Liver (tissue), 9 donors: Measurements from ENCODE around the gene GSTA1. TPM values are rescaled to one million over a fixed set of nuclear protein-coding genes. Genes with fewer than 3 reads are reported as not detected.
"Not testable (repeated sequence)": the region's sequence is repeated elsewhere in the genome, so short reads cannot be mapped to it uniquely, and the experiment has no call there.

Experiments used
- DNase-seq: peaks from one replicate; pipeline ENCODE4 v3.0.0-alpha.2; 2017; ENCODE audit warnings: low spot score
- H3K27ac ChIP-seq, 2 donors: one replicate each; pipeline ENCODE4 v1.7.0; 2013; ENCODE audit warnings: inconsistent platforms in 2 of 2, low read length in 2 of 2, control low read depth in 1 of 2, low read depth in 1 of 2, mild to moderate bottlenecking in 1 of 2
- H3K27me3 ChIP-seq, 4 donors: one replicate each; pipeline versions ENCODE4 v1.6.1 to v1.7.0; 2013; ENCODE audit warnings: low read length in 3 of 4, inconsistent platforms in 1 of 4, mild to moderate bottlenecking in 1 of 4, moderate library complexity in 1 of 4; ENCODE audit not compliant: control insufficient read depth in 4 of 4, insufficient read depth in 4 of 4
- H3K36me3 ChIP-seq, 4 donors: one replicate each; pipeline versions ENCODE4 v1.6.1 to v1.7.0; 2013; ENCODE audit warnings: low read length in 3 of 4, mild to moderate bottlenecking in 3 of 4, low read depth in 1 of 4, moderate library complexity in 1 of 4; ENCODE audit not compliant: control insufficient read depth in 4 of 4, insufficient read depth in 3 of 4
- H3K4me1 ChIP-seq, 4 donors: one replicate each; pipeline versions ENCODE4 v1.6.1 to v1.7.0; 2013; ENCODE audit warnings: low read length in 3 of 4, mild to moderate bottlenecking in 3 of 4, moderate library complexity in 1 of 4; ENCODE audit not compliant: control insufficient read depth in 4 of 4, insufficient read depth in 4 of 4
- H3K4me3 ChIP-seq, 3 donors: one replicate each; pipeline versions ENCODE4 v1.6.1 to v1.7.0; 2013; ENCODE audit warnings: low read length in 3 of 3, control low read depth in 1 of 3, low read depth in 1 of 3, mild to moderate bottlenecking in 1 of 3
- H3K9ac ChIP-seq, 2 donors: one replicate each; pipeline ENCODE4 v1.7.0; 2013; ENCODE audit warnings: low read length in 2 of 2, mild to moderate bottlenecking in 2 of 2, moderate library complexity in 2 of 2, control low read depth in 1 of 2, low read depth in 1 of 2
- H3K9me3 ChIP-seq, 4 donors: one replicate each; pipeline versions ENCODE4 v1.6.1 to v1.7.0; 2013; ENCODE audit warnings: low read length in 3 of 4; ENCODE audit not compliant: control insufficient read depth in 4 of 4
- FOXA1 ChIP-seq: IDR thresholded peaks from 2 replicates; pipeline ENCODE4 v1.6.1; 2016; ENCODE audit warnings: antibody characterized with exemption
- FOXA2 ChIP-seq: IDR thresholded peaks from 2 replicates; pipeline ENCODE4 v1.6.1; 2016; ENCODE audit warnings: antibody characterized with exemption
- HNF4A ChIP-seq, 2 donors: conservative IDR thresholded peaks; 2 replicates each; pipeline ENCODE4 v1.6.1; 2016; ENCODE audit warnings: antibody characterized with exemption in 2 of 2, mild to moderate bottlenecking in 2 of 2
- RAD21 ChIP-seq, 2 donors: IDR thresholded peaks; 2 replicates each; pipeline ENCODE4 v1.6.1; 2016; ENCODE audit warnings: antibody characterized with exemption in 2 of 2, mild to moderate bottlenecking in 2 of 2
- REST ChIP-seq: IDR thresholded peaks from 2 replicates; pipeline ENCODE4 v1.6.1; 2016; ENCODE audit warnings: antibody characterized with exemption, mild to moderate bottlenecking
- SP1 ChIP-seq: IDR thresholded peaks from 2 replicates; pipeline ENCODE4 v1.6.1; 2018; ENCODE audit warnings: antibody characterized with exemption, mild to moderate bottlenecking
- WGBS: extraction: QIAGEN DNeasy Blood & Tissue Kit; methylation state at CpG from one replicate; pipeline ENCODE4 v1.1.7; 2013; 5-methylcytosine and 5-hydroxymethylcytosine counted together
- polyA plus RNA-seq, 2 donors: library from polyadenylated mRNA; stranded (reverse) in 1 of 2; unstranded in 1 of 2; fragments of 200-250 nt in 1 of 2; fragments of >200 nt in 1 of 2; fragmentation: Nextera tagmentation in 1 of 2; extraction: Ambion mirVana in 1 of 2; gene quantifications; one replicate each; pipeline versions ENCODE4 v1.2.1 to v1.2.3, GENCODE V29; 2013 to 2015
- total RNA-seq, 2 donors: library from RNA; depleted of rRNA; stranded (reverse); fragments of >200 nt; gene quantifications; one replicate each; pipeline ENCODE4 v1.2.3, GENCODE V29; 2014
- TF ChIP-seq, protein P1 (sequence below): IDR thresholded peaks from 2 replicates; pipeline ENCODE4 v1.6.1; 2016; ENCODE audit warnings: antibody characterized with exemption
- TF ChIP-seq, protein P2 (sequence below): IDR thresholded peaks from 2 replicates; pipeline ENCODE4 v1.6.1; 2016; ENCODE audit warnings: antibody characterized with exemption
- donor health status: healthy.
- donor health status: healthy.
- donor health status: healthy.
- donor health status: healthy.
- donor health status: healthy.

GSTA1 gene
- total and polyA plus RNA-seq, 4 donors, result 59.4 to 247 (median 145) TPM

DNA sequence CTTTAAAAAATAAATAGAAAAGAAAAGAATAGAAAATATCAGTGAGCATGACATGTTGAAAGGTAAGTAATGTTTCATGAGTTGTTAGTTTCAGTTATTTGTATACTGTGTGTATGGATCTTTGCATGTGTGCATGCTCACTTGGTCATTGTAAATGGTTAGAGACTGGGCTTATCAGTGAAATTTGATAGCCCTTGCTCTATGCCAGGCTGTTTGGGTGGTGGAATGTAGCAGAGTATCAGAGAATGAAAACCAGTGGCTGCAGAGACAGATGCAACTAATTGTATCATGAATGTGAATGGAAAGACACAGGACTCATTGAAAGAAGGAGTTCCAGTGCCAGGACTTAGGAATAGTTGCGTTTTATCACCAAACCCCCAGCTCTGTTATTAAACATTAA, 44.5 kb downstream of the GSTA1 start (continued):
- no peak for TF ChIP-seq REST

GRCh38 chr6:52757651-52758338, 45.8 kb downstream of the GSTA1 start:
- not testable (repeated sequence) for H3K4me3 ChIP-seq, H3K9me3 ChIP-seq, H3K36me3 ChIP-seq, H3K27ac ChIP-seq, H3K9ac ChIP-seq, H3K27me3 ChIP-seq, H3K4me1 ChIP-seq, DNase-seq
- WGBS, result 71% methylated on average over 7 of the region's 7 CpGs

DNA sequence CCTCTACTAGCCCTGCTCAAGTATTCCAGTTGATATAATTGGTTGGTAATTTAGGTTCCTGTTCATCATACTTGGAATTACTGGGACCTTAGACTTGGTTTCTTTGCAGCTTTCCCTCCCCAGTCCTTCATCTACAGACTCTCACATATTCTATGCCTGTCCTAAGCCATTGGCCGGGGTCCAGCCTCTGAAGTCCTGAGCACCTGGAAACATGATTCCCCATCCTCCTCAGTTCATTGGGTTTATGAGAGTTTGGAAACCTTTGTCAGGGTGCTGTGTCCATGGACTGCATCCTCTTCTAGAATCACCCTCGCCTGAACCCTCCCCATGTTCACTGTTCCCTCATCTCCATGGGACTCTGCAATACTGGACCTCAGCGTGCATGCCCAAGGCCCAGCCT, 49.2 kb downstream of the GSTA1 start:
- H3K36me3 ChIP-seq, result peaks cover 0 to 27% (median 8%) of the 10 kb centered on the region in 4 donors
- no peak overlapping the region for H3K9ac ChIP-seq
- no peaks in the 10 kb centered on the region for H3K9me3 ChIP-seq
- H3K4me3 ChIP-seq, result no peak overlapping the region
- no peak for DNase-seq
- H3K4me1 ChIP-seq, result peaks cover 0 to 5% (median 0%) of the 10 kb centered on the region in 4 donors
- WGBS, result 94% methylated on average over 3 of the region's 3 CpGs
- no peak overlapping the region for H3K27ac ChIP-seq
- no peaks in the 10 kb centered on the region for H3K27me3 ChIP-seq
- TF ChIP-seq SP1 (no peak), HNF4A (conservative IDR thresholded peaks at IDR 0.05) (no peak)

GRCh38 chr6:52753137-52753536, 50.5 kb downstream of the GSTA1 start:
- H3K4me1 ChIP-seq, H3K27ac ChIP-seq, H3K9ac ChIP-seq, DNase-seq, H3K9me3 ChIP-seq, H3K4me3 ChIP-seq, H3K27me3 ChIP-seq: not testable (repeated sequence)
- WGBS, result 85% methylated on average over 2 of the region's 2 CpGs
- H3K36me3 ChIP-seq, result peaks cover 0 to 27% (median 8%) of the 10 kb centered on the region in 4 donors

GRCh38 chr6:52752310-52752709, 51.3 kb downstream of the GSTA1 start:
- Histone ChIP-seq H3K4me1 (peaks cover 0 to 8% (median 2%) of the 10 kb centered on the region in 4 donors), H3K36me3 (peaks cover 0 to 27% (median 8%) of the 10 kb centered on the region in 4 donors), H3K27ac (no peak overlapping the region), H3K9me3 (no peaks in the 10 kb centered on the region), H3K27me3 (no peaks in the 10 kb centered on the region), H3K9ac (no peak overlapping the region), H3K4me3 (no peak overlapping the region)
- DNase-seq, result no peak
- peak in 1 of 2 donors; percentile 11 for TF ChIP-seq RAD21 (IDR thresholded peaks at IDR 0.05)
- TF ChIP-seq FOXA1, result peak; percentile 18
- TF ChIP-seq REST, result no peak
- no peak for TF ChIP-seq FOXA2
- TF ChIP-seq, protein P1, sequence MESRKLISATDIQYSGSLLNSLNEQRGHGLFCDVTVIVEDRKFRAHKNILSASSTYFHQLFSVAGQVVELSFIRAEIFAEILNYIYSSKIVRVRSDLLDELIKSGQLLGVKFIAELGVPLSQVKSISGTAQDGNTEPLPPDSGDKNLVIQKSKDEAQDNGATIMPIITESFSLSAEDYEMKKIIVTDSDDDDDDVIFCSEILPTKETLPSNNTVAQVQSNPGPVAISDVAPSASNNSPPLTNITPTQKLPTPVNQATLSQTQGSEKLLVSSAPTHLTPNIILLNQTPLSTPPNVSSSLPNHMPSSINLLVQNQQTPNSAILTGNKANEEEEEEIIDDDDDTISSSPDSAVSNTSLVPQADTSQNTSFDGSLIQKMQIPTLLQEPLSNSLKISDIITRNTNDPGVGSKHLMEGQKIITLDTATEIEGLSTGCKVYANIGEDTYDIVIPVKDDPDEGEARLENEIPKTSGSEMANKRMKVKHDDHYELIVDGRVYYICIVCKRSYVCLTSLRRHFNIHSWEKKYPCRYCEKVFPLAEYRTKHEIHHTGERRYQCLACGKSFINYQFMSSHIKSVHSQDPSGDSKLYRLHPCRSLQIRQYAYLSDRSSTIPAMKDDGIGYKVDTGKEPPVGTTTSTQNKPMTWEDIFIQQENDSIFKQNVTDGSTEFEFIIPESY, result peak; percentile 26
- TF ChIP-seq, protein P2, sequence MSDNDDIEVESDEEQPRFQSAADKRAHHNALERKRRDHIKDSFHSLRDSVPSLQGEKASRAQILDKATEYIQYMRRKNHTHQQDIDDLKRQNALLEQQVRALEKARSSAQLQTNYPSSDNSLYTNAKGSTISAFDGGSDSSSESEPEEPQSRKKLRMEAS, result no peak
